ENCODE data around the gene SOX6.

GRCh38 chr11:16358726-16359125 lies 2.4 kb upstream of the SOX6 start:
- TF ChIP-seq CTCF (IDR thresholded peaks at IDR 0.05) (no peak), POLR2A (IDR thresholded peaks at IDR 0.05) (no peak)
